ENCODE results near the gene ARAP1. TPM values are rescaled to one million over a fixed set of nuclear protein-coding genes. Genes with fewer than 3 reads are reported as not detected.

The ARAP1 gene
- polyA plus RNA-seq, 3 donors, result 48.7 to 487 (median 79.0) TPM

DNA sequence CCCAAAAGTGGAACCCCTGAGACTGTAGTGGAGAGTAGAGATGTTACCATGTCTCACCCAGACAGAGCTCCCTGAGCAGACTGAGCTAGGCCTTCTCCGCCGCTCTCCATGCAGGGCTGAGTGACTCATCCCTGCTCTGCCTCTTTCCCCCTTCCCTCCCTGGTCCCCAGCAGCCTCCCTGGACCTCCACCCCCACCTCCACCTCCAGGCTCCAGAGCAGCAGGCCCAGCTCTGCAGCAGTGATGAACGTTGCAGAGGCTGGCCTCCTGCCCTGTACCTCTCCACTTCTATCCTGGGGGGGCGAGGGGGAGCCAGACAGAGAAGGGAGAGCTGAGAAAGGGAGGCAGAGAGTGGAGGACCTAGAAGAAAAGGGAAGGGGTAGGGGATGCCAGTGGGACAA lies 19.3 kb upstream of the ARAP1 start:
- DNase-seq, result no peak
- Mint-ChIP-seq H3K36me3 (peaks cover 2 to 7% of the 10 kb centered on the region in 2 donors), H3K4me3 (no peak overlapping the region), H3K27ac (no peak overlapping the region), H3K27me3 (ENCODE audit: low read depth in 3 of 3) (peaks cover 5 to 7% (median 7%) of the 10 kb centered on the region in 3 donors), H3K9me3 (peaks cover 0 to 2% (median 0%) of the 10 kb centered on the region in 7 donors), H3K4me1 (peaks cover 8% of the 10 kb centered on the region)
- no peaks in the 10 kb centered on the region for H3K9me3 ChIP-seq (replicated peaks in 1 of 2; ENCODE audit: control insufficient read depth in 1 of 2, insufficient read depth in 1 of 2, low read length in 2 of 2)
- 72% methylated on average over 2 of the region's 4 CpGs for WGBS (ENCODE audit: insufficient coverage)
- no peak overlapping the region for H3K9ac ChIP-seq (ENCODE audit: insufficient read depth, low read length, poor library complexity, severe bottlenecking)
- H3K36me3 ChIP-seq (replicated peaks in 1 of 2; ENCODE audit: control insufficient read depth in 1 of 2, insufficient read depth in 2 of 2, low read length in 2 of 2), result no peaks in the 10 kb centered on the region
- peaks cover 3% of the 10 kb centered on the region for H4K20me1 ChIP-seq (ENCODE audit: insufficient read depth, low read length)
- no peak overlapping the region for H3K4me2 ChIP-seq (replicated peaks; ENCODE audit: extremely low read depth, low read length, poor library complexity, severe bottlenecking)
- H2AFZ ChIP-seq (ENCODE audit: insufficient read depth, low read depth, low read length, poor library complexity, severe bottlenecking), result no peak overlapping the region
- no peak overlapping the region for H3K4me3 ChIP-seq (replicated peaks in 1 of 3; ENCODE audit: low read depth in 2 of 3, low read length in 3 of 3)
- H3K27ac ChIP-seq (ENCODE audit: low read depth in 1 of 2, low read length in 2 of 2), result no peak overlapping the region
- TF ChIP-seq, protein P1, sequence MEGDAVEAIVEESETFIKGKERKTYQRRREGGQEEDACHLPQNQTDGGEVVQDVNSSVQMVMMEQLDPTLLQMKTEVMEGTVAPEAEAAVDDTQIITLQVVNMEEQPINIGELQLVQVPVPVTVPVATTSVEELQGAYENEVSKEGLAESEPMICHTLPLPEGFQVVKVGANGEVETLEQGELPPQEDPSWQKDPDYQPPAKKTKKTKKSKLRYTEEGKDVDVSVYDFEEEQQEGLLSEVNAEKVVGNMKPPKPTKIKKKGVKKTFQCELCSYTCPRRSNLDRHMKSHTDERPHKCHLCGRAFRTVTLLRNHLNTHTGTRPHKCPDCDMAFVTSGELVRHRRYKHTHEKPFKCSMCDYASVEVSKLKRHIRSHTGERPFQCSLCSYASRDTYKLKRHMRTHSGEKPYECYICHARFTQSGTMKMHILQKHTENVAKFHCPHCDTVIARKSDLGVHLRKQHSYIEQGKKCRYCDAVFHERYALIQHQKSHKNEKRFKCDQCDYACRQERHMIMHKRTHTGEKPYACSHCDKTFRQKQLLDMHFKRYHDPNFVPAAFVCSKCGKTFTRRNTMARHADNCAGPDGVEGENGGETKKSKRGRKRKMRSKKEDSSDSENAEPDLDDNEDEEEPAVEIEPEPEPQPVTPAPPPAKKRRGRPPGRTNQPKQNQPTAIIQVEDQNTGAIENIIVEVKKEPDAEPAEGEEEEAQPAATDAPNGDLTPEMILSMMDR (IDR thresholded peaks at IDR 0.05), result no peak
- no peaks in the 10 kb centered on the region for H3K79me2 ChIP-seq (ENCODE audit: insufficient read depth, low read length)
- peaks cover 4 to 7% of the 10 kb centered on the region in 2 donors for H3K4me1 ChIP-seq (ENCODE audit: control insufficient read depth in 1 of 2, insufficient read depth in 2 of 2, low read length in 2 of 2)
- intact Hi-C loops (cut with micrococcal nuclease), result loop anchor here in 1 of 2 donors (2.0 kb wide), 1 partner anchor 13 kb away; no protein-coding TSS in a partner anchor
- no peaks in the 10 kb centered on the region for H3K27me3 ChIP-seq (ENCODE audit: control insufficient read depth in 2 of 2, insufficient read depth in 2 of 2, low read length in 2 of 2)

DNA sequence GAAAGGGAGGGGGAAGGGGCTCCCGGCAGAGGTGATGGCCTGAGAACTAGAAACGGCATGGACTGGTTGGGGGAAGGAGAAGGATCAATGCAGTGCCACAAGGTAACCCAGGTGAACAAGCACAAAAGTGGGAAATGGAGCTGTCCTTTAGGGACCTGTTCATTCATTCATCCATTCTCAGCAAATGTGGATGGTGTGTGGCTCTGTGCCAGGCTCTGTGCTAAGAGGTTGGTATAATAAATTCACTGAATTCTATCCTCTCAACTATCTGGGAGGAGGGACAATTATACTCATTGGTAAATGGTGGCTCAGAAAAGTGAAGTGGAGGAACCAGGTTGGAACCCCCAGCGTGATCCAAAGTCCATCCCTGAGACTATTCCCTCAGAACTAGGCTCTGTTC lies 18.6 kb upstream of the ARAP1 start:
- no peak overlapping the region for H3K27ac ChIP-seq (ENCODE audit: low read depth in 1 of 2, low read length in 2 of 2)
- intact Hi-C loops (cut with micrococcal nuclease), result loop anchor here in 1 of 2 donors (2.0 kb wide), 1 partner anchor 14 kb away; no protein-coding TSS in a partner anchor
- Mint-ChIP-seq H3K4me3 (peak overlapping the region in 1 of 2 donors; percentile 65), H3K4me1 (peaks cover 2% of the 10 kb centered on the region), H3K27ac (no peak overlapping the region), H3K36me3 (peaks cover 2 to 4% of the 10 kb centered on the region in 2 donors), H3K27me3 (ENCODE audit: low read depth in 3 of 3) (peaks cover 5 to 9% (median 7%) of the 10 kb centered on the region in 3 donors), H3K9me3 (peaks cover 0 to 2% (median 0%) of the 10 kb centered on the region in 7 donors)
- TF ChIP-seq, protein P1 (IDR thresholded peaks at IDR 0.05), result no peak
- peaks cover under 1% of the 10 kb centered on the region for H4K20me1 ChIP-seq (ENCODE audit: insufficient read depth, low read length)
- no peak for DNase-seq
- H3K4me3 ChIP-seq (replicated peaks in 1 of 3; ENCODE audit: low read depth in 2 of 3, low read length in 3 of 3), result no peak overlapping the region
- H3K9me3 ChIP-seq (replicated peaks in 1 of 2; ENCODE audit: control insufficient read depth in 1 of 2, insufficient read depth in 1 of 2, low read length in 2 of 2), result no peaks in the 10 kb centered on the region
- no peaks in the 10 kb centered on the region for H3K27me3 ChIP-seq (ENCODE audit: control insufficient read depth in 2 of 2, insufficient read depth in 2 of 2, low read length in 2 of 2)
- H3K4me1 ChIP-seq (ENCODE audit: control insufficient read depth in 1 of 2, insufficient read depth in 2 of 2, low read length in 2 of 2), result no peaks in the 10 kb centered on the region
- no peaks in the 10 kb centered on the region for H3K36me3 ChIP-seq (replicated peaks in 1 of 2; ENCODE audit: control insufficient read depth in 1 of 2, insufficient read depth in 2 of 2, low read length in 2 of 2)
- no peak overlapping the region for H3K9ac ChIP-seq (ENCODE audit: insufficient read depth, low read length, poor library complexity, severe bottlenecking)
- no peaks in the 10 kb centered on the region for H3K79me2 ChIP-seq (ENCODE audit: insufficient read depth, low read length)
- WGBS (ENCODE audit: insufficient coverage), result 93% methylated on average over 3 of the region's 3 CpGs
- no peak overlapping the region for H2AFZ ChIP-seq (ENCODE audit: insufficient read depth, low read depth, low read length, poor library complexity, severe bottlenecking)
- no peak overlapping the region for H3K4me2 ChIP-seq (replicated peaks; ENCODE audit: extremely low read depth, low read length, poor library complexity, severe bottlenecking)
